Astrocyte (in vitro differentiated cells and primary cell): ENCODE data around the gene GYPA. TPM values are rescaled to one million over a fixed set of nuclear protein-coding genes. Genes with fewer than 3 reads are reported as not detected.
"Not testable (repeated sequence)": the region's sequence is repeated elsewhere in the genome, so short reads cannot be mapped to it uniquely, and the experiment has no call there.

Source experiments
- DNase-seq: peaks from one replicate; pipeline ENCODE4 v3.0.0-alpha.2; 2010; ENCODE audit warnings: low read depth
- FAIRE-seq: peaks from 2 replicates; lab custom pipeline; 2011; peaks lifted over from hg19 to GRCh38; lab: Jason Lieb, UNC
- H2AFZ ChIP-seq: 2 replicates; pipeline ENCODE4 v1.6.0; 2012; ENCODE audit warnings: low read depth, low read length, inconsistent platforms
- H3K27ac ChIP-seq: 2 replicates; pipeline ENCODE4 v1.5.1; 2011; ENCODE audit warnings: low read depth, low read length, inconsistent platforms
- H3K27me3 ChIP-seq: 2 replicates; pipeline ENCODE4 v1.6.0; 2011; ENCODE audit warnings: low read length, inconsistent platforms; ENCODE audit not compliant: insufficient read depth
- H3K36me3 ChIP-seq: 2 replicates; pipeline ENCODE4 v1.5.1; 2011; ENCODE audit warnings: low read length, inconsistent platforms; ENCODE audit not compliant: insufficient read depth
- H3K4me1 ChIP-seq: 2 replicates; pipeline ENCODE4 v1.5.1; 2011; ENCODE audit warnings: low read length, inconsistent platforms; ENCODE audit not compliant: insufficient read depth
- H3K4me2 ChIP-seq: 2 replicates; pipeline ENCODE4 v1.6.0; 2012; ENCODE audit warnings: low read length, inconsistent platforms
- H3K4me3 ChIP-seq: 2 replicates; pipeline ENCODE4 v1.5.1; 2011; ENCODE audit warnings: low read depth, mild to moderate bottlenecking, low read length, inconsistent platforms; ENCODE audit not compliant: insufficient read depth
- H3K79me2 ChIP-seq: 2 replicates; pipeline ENCODE4 v1.6.0; 2012; ENCODE audit warnings: mild to moderate bottlenecking, low read length, inconsistent platforms; ENCODE audit not compliant: insufficient read depth
- H3K9ac ChIP-seq: 2 replicates; pipeline ENCODE4 v1.6.0; 2012; ENCODE audit warnings: mild to moderate bottlenecking, low read length, inconsistent platforms
- H3K9me3 ChIP-seq: 2 replicates; pipeline ENCODE4 v1.5.1; 2012; ENCODE audit warnings: low read depth, mild to moderate bottlenecking, low read length, inconsistent platforms; ENCODE audit not compliant: insufficient read depth
- H4K20me1 ChIP-seq: 2 replicates; pipeline ENCODE4 v1.6.0; 2012; ENCODE audit warnings: low read length, inconsistent platforms; ENCODE audit not compliant: insufficient read depth
- H3K27ac Mint-ChIP-seq: one replicate; pipeline ENCODE4 v1.8.0; 2021; ENCODE audit warnings: mild to moderate bottlenecking, mixed read lengths; ENCODE audit not compliant: unreplicated experiment
- H3K27me3 Mint-ChIP-seq: one replicate; pipeline ENCODE4 v1.8.0; 2021; ENCODE audit warnings: low read depth, mixed read lengths; ENCODE audit not compliant: unreplicated experiment
- H3K36me3 Mint-ChIP-seq: one replicate; pipeline ENCODE4 v1.8.0; 2021; ENCODE audit warnings: low read depth, mixed read lengths; ENCODE audit not compliant: unreplicated experiment
- H3K4me1 Mint-ChIP-seq: one replicate; pipeline ENCODE4 v1.8.0; 2021; ENCODE audit warnings: low read depth, mixed read lengths; ENCODE audit not compliant: unreplicated experiment
- H3K4me3 Mint-ChIP-seq: one replicate; pipeline ENCODE4 v1.8.0; 2021; ENCODE audit warnings: mild to moderate bottlenecking, moderate library complexity, mixed read lengths; ENCODE audit not compliant: unreplicated experiment
- H3K9me3 Mint-ChIP-seq: one replicate; pipeline ENCODE4 v1.8.0; 2021; ENCODE audit warnings: mild to moderate bottlenecking, mixed read lengths; ENCODE audit not compliant: unreplicated experiment
- total RNA-seq: library from RNA; stranded (reverse); gene quantifications from 2 replicates; pipeline ENCODE4 v1.2.1, GENCODE V29; 2021

The GYPA gene
- total RNA-seq, 1 donor from 2014 or later = not detected

GRCh38 chr4:144128709-144129320 is 11.7 kb downstream of the GYPA start:
- not testable (repeated sequence) for FAIRE-seq, H3K36me3 Mint-ChIP-seq

GRCh38 chr4:144125109-144125508 is 15.4 kb downstream of the GYPA start:
- not testable (repeated sequence) for H3K27me3 Mint-ChIP-seq, H3K4me1 ChIP-seq, DNase-seq, H3K4me3 Mint-ChIP-seq, H3K27ac Mint-ChIP-seq, H3K79me2 ChIP-seq, H3K4me1 Mint-ChIP-seq, H3K9me3 Mint-ChIP-seq, H2AFZ ChIP-seq, H3K36me3 Mint-ChIP-seq, H3K36me3 ChIP-seq, H3K9me3 ChIP-seq, H3K4me3 ChIP-seq, H3K27me3 ChIP-seq, H3K27ac ChIP-seq, H3K9ac ChIP-seq, FAIRE-seq, H4K20me1 ChIP-seq, H3K4me2 ChIP-seq

More at GRCh38 chr4:144128709-144129320, 11.7 kb downstream of the GYPA start:
- H3K27ac Mint-ChIP-seq, H3K27me3 ChIP-seq, H3K9ac ChIP-seq, H3K4me2 ChIP-seq, H3K4me1 Mint-ChIP-seq, H3K4me3 Mint-ChIP-seq, H2AFZ ChIP-seq, H3K27me3 Mint-ChIP-seq, H3K9me3 Mint-ChIP-seq, H4K20me1 ChIP-seq, H3K4me3 ChIP-seq, H3K27ac ChIP-seq, H3K9me3 ChIP-seq, H3K4me1 ChIP-seq, H3K36me3 ChIP-seq, H3K79me2 ChIP-seq: not testable (repeated sequence)
- peak; percentile 1 for DNase-seq

GRCh38 chr4:144123982-144124635 is 16.4 kb downstream of the GYPA start:
- not testable (repeated sequence) for H3K9me3 ChIP-seq, H3K27me3 ChIP-seq, H3K9me3 Mint-ChIP-seq, FAIRE-seq, H3K79me2 ChIP-seq, H3K4me3 Mint-ChIP-seq, H3K27ac Mint-ChIP-seq, H3K9ac ChIP-seq, H3K4me1 Mint-ChIP-seq, H3K36me3 ChIP-seq, H3K27ac ChIP-seq, H3K27me3 Mint-ChIP-seq, H4K20me1 ChIP-seq, H3K4me2 ChIP-seq, DNase-seq, H3K4me1 ChIP-seq, H3K4me3 ChIP-seq, H3K36me3 Mint-ChIP-seq, H2AFZ ChIP-seq

GRCh38 chr4:144123269-144123668 is 17.2 kb downstream of the GYPA start:
- H3K27ac ChIP-seq, H3K36me3 Mint-ChIP-seq, H3K4me1 ChIP-seq, H4K20me1 ChIP-seq, H3K27me3 ChIP-seq, H3K79me2 ChIP-seq, DNase-seq, H3K9me3 ChIP-seq, H3K27me3 Mint-ChIP-seq, H3K4me3 ChIP-seq, H3K4me2 ChIP-seq, H3K9ac ChIP-seq, H3K4me3 Mint-ChIP-seq, H3K27ac Mint-ChIP-seq, H2AFZ ChIP-seq, H3K9me3 Mint-ChIP-seq, H3K4me1 Mint-ChIP-seq, FAIRE-seq, H3K36me3 ChIP-seq: not testable (repeated sequence)

GRCh38 chr4:144119752-144120151 is 20.8 kb downstream of the GYPA start:
- not testable (repeated sequence) for H3K4me1 ChIP-seq, H3K36me3 ChIP-seq, H2AFZ ChIP-seq, H3K4me2 ChIP-seq, H3K4me3 Mint-ChIP-seq, H3K79me2 ChIP-seq, H4K20me1 ChIP-seq, H3K9me3 ChIP-seq, H3K27me3 Mint-ChIP-seq, H3K4me3 ChIP-seq, H3K27ac ChIP-seq, H3K9ac ChIP-seq, H3K9me3 Mint-ChIP-seq, H3K27me3 ChIP-seq, FAIRE-seq, H3K36me3 Mint-ChIP-seq, H3K4me1 Mint-ChIP-seq, DNase-seq, H3K27ac Mint-ChIP-seq
